HEK293 (cell line): ENCODE measurements around the gene ECE1.

Experiments used
- CTCF ChIA-PET: fragments of 350-600 bp; formaldehyde crosslinking; extraction: SDS; loops from one replicate; lab custom pipeline; 2021; ENCODE audit warnings: antibody characterized with exemption; lab: Yijun Ruan, JAX
- POLR2A ChIA-PET: fragments of 300-600 bp; formaldehyde crosslinking; extraction: SDS; loops from one replicate; lab custom pipeline; 2020; ENCODE audit warnings: antibody characterized with exemption, inconsistent platforms; lab: Yijun Ruan, JAX
- H3K27ac ChIP-seq: fragments of 200-500 bp; sonication (Bioruptor generic); 2 replicates; pipeline ENCODE4 v1.5.1; 2014; ENCODE audit warnings: low read depth, low read length, control low read depth, inconsistent platforms; ENCODE audit errors: extremely low read depth
- H3K36me3 ChIP-seq, 2 experiments: fragments of 200-500 bp in 1 of 2; sonication (Bioruptor generic) in 1 of 2; 1 replicate in 1 of 2; 2 replicates in 1 of 2; pipeline ENCODE4 v1.5.1; 2014 to 2017; ENCODE audit warnings: inconsistent platforms in 2 of 2, low read length in 2 of 2; ENCODE audit not compliant: control insufficient read depth in 2 of 2, insufficient read depth in 1 of 2
- H3K4me1 ChIP-seq: fragments of 200-500 bp; sonication (Bioruptor generic); 2 replicates; pipeline ENCODE4 v1.5.1; 2014; ENCODE audit warnings: mild to moderate bottlenecking, low read length, inconsistent platforms; ENCODE audit not compliant: control insufficient read depth, insufficient read depth
- H3K4me3 ChIP-seq: 2 replicates; pipeline ENCODE4 v1.5.1; 2011; ENCODE audit warnings: low read depth, mild to moderate bottlenecking, control low read depth, low read length, moderate library complexity
- H3K9me3 ChIP-seq: fragments of 200-500 bp; sonication (Bioruptor generic); 2 replicates; pipeline ENCODE4 v1.5.1; 2014; ENCODE audit warnings: low read depth, low read length, inconsistent platforms; ENCODE audit not compliant: control insufficient read depth, insufficient read depth
- GLI4 ChIP-seq: fragments of 450-650 bp; formaldehyde crosslinking; IDR thresholded peaks from 2 replicates; pipeline ENCODE4 v1.5.1; 2016; ENCODE audit warnings: missing biosample characterization, missing genetic modification characterization
- GLIS1 ChIP-seq: fragments of 450-650 bp; formaldehyde crosslinking; IDR thresholded peaks from 2 replicates; pipeline ENCODE4 v1.5.1; 2016; ENCODE audit warnings: missing biosample characterization, missing genetic modification characterization
- GLIS2 ChIP-seq: fragments of 450-650 bp; formaldehyde crosslinking; IDR thresholded peaks from 2 replicates; pipeline ENCODE4 v1.5.1; 2016; ENCODE audit warnings: missing biosample characterization, missing genetic modification characterization
- HOXC10 ChIP-seq: sonication (generic); formaldehyde crosslinking; IDR thresholded peaks from 2 replicates; pipeline ENCODE4 v1.8.1; 2023; ENCODE audit warnings: mild to moderate bottlenecking, missing genetic modification reagents
- PATZ1 ChIP-seq: fragments of 450-650 bp; formaldehyde crosslinking; IDR thresholded peaks from 2 replicates; pipeline ENCODE4 v1.5.1; 2016; ENCODE audit warnings: missing biosample characterization, missing genetic modification characterization
- PRDM10 ChIP-seq: fragments of 450-650 bp; formaldehyde crosslinking; IDR thresholded peaks from 2 replicates; pipeline ENCODE4 v1.5.1; 2016; ENCODE audit warnings: missing biosample characterization, missing genetic modification characterization
- SP2 ChIP-seq: fragments of 450-650 bp; formaldehyde crosslinking; IDR thresholded peaks from 2 replicates; pipeline ENCODE4 v1.5.1; 2016; ENCODE audit warnings: missing biosample characterization, missing genetic modification characterization
- TRIM28 ChIP-seq: IDR thresholded peaks from 2 replicates; pipeline ENCODE4 v1.6.1; 2011; ENCODE audit warnings: low read length, control low read depth, borderline replicate concordance
- ZFP41 ChIP-seq: fragments of 450-650 bp; formaldehyde crosslinking; IDR thresholded peaks from 2 replicates; pipeline ENCODE4 v1.5.1; 2016; ENCODE audit warnings: missing biosample characterization, missing genetic modification characterization, borderline replicate concordance
- ZFP69B ChIP-seq: fragments of 450-650 bp; formaldehyde crosslinking; IDR thresholded peaks from 2 replicates; pipeline ENCODE4 v1.5.1; 2016; ENCODE audit warnings: missing biosample characterization, missing genetic modification characterization
- ZNF114 ChIP-seq: fragments of 450-650 bp; formaldehyde crosslinking; IDR thresholded peaks from 2 replicates; pipeline ENCODE4 v1.5.0; 2017; ENCODE audit warnings: missing biosample characterization, missing genetic modification characterization
- ZNF23 ChIP-seq: fragments of 450-650 bp; formaldehyde crosslinking; IDR thresholded peaks from 2 replicates; pipeline ENCODE4 v1.5.1; 2016; ENCODE audit warnings: missing biosample characterization, missing genetic modification characterization, borderline replicate concordance
- ZNF398 ChIP-seq: fragments of 450-650 bp; formaldehyde crosslinking; IDR thresholded peaks from 2 replicates; pipeline ENCODE4 v1.5.1; 2017; ENCODE audit warnings: missing biosample characterization, missing genetic modification characterization
- ZNF510 ChIP-seq: fragments of 450-650 bp; formaldehyde crosslinking; IDR thresholded peaks from 2 replicates; pipeline ENCODE4 v1.5.1; 2018; ENCODE audit warnings: mild to moderate bottlenecking, missing genetic modification characterization, missing biosample characterization; ENCODE audit not compliant: insufficient replicate concordance
- ZNF530 ChIP-seq: fragments of 450-650 bp; formaldehyde crosslinking; IDR thresholded peaks from 2 replicates; pipeline ENCODE4 v1.5.1; 2016; ENCODE audit warnings: low read depth, missing biosample characterization, missing genetic modification characterization
- ZNF549 ChIP-seq: fragments of 450-650 bp; IDR thresholded peaks from 2 replicates; pipeline ENCODE4 v1.5.1; 2018; ENCODE audit warnings: missing biosample characterization, missing genetic modification characterization, mild to moderate bottlenecking, inconsistent platforms, moderate library complexity
- ZNF600 ChIP-seq: fragments of 450-650 bp; formaldehyde crosslinking; IDR thresholded peaks from 2 replicates; pipeline ENCODE4 v1.5.1; 2016; ENCODE audit warnings: missing biosample characterization, missing genetic modification characterization
- ZNF610 ChIP-seq: fragments of 450-650 bp; formaldehyde crosslinking; IDR thresholded peaks from 2 replicates; pipeline ENCODE4 v1.5.1; 2016; ENCODE audit warnings: missing biosample characterization, missing genetic modification characterization, borderline replicate concordance
- ZNF768 ChIP-seq: fragments of 450-650 bp; formaldehyde crosslinking; IDR thresholded peaks from 2 replicates; pipeline ENCODE4 v1.5.1; 2018; ENCODE audit warnings: missing biosample characterization, mild to moderate bottlenecking, missing genetic modification characterization
- TF ChIP-seq, protein P1 (sequence below): fragments of 450-650 bp; formaldehyde crosslinking; IDR thresholded peaks from 2 replicates; pipeline ENCODE4 v1.5.0; 2017; ENCODE audit warnings: missing biosample characterization, missing genetic modification characterization, borderline replicate concordance

The ECE1 gene

DNA sequence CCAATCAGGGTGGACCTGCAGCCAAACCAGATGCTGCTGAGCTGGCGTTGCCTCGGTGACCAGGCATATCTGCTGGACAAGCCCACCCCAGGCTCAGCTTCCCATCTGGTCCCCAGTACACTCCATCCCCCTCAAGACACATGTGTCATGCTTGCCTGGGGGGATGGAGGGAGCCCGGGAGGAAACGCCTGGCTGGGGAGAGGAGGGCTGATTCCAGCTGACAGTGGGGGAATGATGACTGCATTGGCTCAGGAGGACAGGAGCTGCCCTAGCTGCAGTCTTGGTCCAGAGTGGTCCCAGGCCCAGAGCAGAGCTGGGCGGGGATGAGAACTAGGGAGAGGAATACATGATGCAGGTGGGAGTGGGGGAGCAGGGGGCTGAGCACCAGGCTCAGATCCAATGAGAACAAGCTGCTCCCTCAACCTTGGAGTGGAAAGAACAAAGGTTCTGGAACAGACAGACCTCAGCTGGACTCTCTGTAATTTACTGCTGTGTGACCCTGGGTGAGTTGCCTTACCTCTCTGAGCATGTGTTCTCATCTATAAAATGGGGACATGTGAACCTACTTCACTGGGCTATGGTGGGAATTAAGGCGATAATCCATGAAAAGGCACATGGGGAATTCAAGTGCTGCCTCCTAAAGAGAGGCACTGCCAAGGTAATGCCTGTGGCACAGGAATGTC, 23.1 kb upstream of the ECE1 start:
- Histone ChIP-seq H3K36me3 (no peaks in the 10 kb centered on the region), H3K9me3 (no peaks in the 10 kb centered on the region), H3K4me3 (no peak overlapping the region), H3K4me1 (peaks cover 18% of the 10 kb centered on the region), H3K27ac (no peak overlapping the region)
- ChIA-PET CTCF (interaction anchor here (0.6 to 1.5 kb wide), 5 partner anchors 23 to 55 kb away, joined by 3 to 6 read pairs (median 4); no protein-coding TSS in a partner anchor), POLR2A (interaction anchor here (0.7 kb wide), 2 partner anchors 11 to 90 kb away, joined by 3 read pairs; no protein-coding TSS in a partner anchor)
- TF ChIP-seq ZNF768 = peak; percentile 54; the same call in 1 of the 2 replicates
- peak; percentile 18; the same call in 1 of the 2 replicates for TF ChIP-seq PATZ1
- peak; percentile 21; the same call in 1 of the 2 replicates for TF ChIP-seq SP2 (tag by site-specific recombination)
- no peak for TF ChIP-seq ZNF114 (tag by site-specific recombination)
- 0 out of 2 replicates have a peak, but pooled peaks have one; percentile 16 for TF ChIP-seq ZNF600 (tag by site-specific recombination)
- TF ChIP-seq PRDM10 (tag by site-specific recombination) = no peak
- TF ChIP-seq HOXC10 (CRISPR knock-in tag) = no peak
- 0 out of 2 replicates have a peak, but pooled peaks have one; percentile 29 for TF ChIP-seq GLIS2 (tag by site-specific recombination)
- TF ChIP-seq, protein P1, sequence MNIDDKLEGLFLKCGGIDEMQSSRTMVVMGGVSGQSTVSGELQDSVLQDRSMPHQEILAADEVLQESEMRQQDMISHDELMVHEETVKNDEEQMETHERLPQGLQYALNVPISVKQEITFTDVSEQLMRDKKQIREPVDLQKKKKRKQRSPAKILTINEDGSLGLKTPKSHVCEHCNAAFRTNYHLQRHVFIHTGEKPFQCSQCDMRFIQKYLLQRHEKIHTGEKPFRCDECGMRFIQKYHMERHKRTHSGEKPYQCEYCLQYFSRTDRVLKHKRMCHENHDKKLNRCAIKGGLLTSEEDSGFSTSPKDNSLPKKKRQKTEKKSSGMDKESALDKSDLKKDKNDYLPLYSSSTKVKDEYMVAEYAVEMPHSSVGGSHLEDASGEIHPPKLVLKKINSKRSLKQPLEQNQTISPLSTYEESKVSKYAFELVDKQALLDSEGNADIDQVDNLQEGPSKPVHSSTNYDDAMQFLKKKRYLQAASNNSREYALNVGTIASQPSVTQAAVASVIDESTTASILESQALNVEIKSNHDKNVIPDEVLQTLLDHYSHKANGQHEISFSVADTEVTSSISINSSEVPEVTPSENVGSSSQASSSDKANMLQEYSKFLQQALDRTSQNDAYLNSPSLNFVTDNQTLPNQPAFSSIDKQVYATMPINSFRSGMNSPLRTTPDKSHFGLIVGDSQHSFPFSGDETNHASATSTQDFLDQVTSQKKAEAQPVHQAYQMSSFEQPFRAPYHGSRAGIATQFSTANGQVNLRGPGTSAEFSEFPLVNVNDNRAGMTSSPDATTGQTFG (tag by site-specific recombination) = no peak
- no peak for TF ChIP-seq GLI4 (tag by site-specific recombination)
- TF ChIP-seq ZNF398 (tag by site-specific recombination) = peak; percentile 81
- TF ChIP-seq TRIM28 = no peak
- no peak for TF ChIP-seq ZNF549 (tag by site-specific recombination)
- no peak for TF ChIP-seq ZNF23 (tag by site-specific recombination)
- TF ChIP-seq ZFP41 (tag by site-specific recombination) = no peak
- TF ChIP-seq ZFP69B (tag by site-specific recombination) = no peak
- TF ChIP-seq ZNF610 (tag by site-specific recombination) = no peak
- TF ChIP-seq ZNF530 (tag by site-specific recombination) = no peak
- TF ChIP-seq GLIS1 (tag by site-specific recombination) = peak; percentile 50; the same call in 1 of the 2 replicates
- no peak for TF ChIP-seq ZNF510 (tag by site-specific recombination)
